Heart right ventricle (tissue), 16 donors: Measurements from ENCODE around the gene SH3TC1. TPM values are rescaled to one million over a fixed set of nuclear protein-coding genes. Genes with fewer than 3 reads are reported as not detected.

ENCODE experiments used
- ATAC-seq, 8 donors: fragments of 200-7000 bp; cut with Tn5 transposase; one replicate each; pipeline ENCODE4 v1.9.1; 2020; ENCODE audit warnings: mild to moderate bottlenecking in 8 of 8, moderate library complexity in 8 of 8, moderate number of reproducible peaks in 1 of 8
- DNase-seq, 2 donors: peaks; one replicate each; pipeline ENCODE4 v3.0.0-alpha.2; 2020
- H3K27ac ChIP-seq, 10 donors: fragments of 200-600 bp; sonication (generic) in 2 of 10; one replicate each; pipeline versions ENCODE4 v1.5.0 to v1.8.0; 2020 to 2022; ENCODE audit warnings: mild to moderate bottlenecking in 3 of 10
- H3K27me3 ChIP-seq, 7 donors: fragments of 200-600 bp; one replicate each; pipeline ENCODE4 v1.8.0; 2021 to 2022; ENCODE audit warnings: mild to moderate bottlenecking in 2 of 7
- H3K36me3 ChIP-seq, 9 donors: fragments of 200-600 bp; sonication (generic) in 1 of 9; one replicate each; pipeline versions ENCODE4 v1.5.0 to v1.8.0; 2020 to 2022; ENCODE audit warnings: mild to moderate bottlenecking in 2 of 9
- H3K4me1 ChIP-seq, 9 donors: fragments of 200-600 bp; sonication (generic) in 1 of 9; one replicate each; pipeline versions ENCODE4 v1.5.0 to v1.8.0; 2020 to 2022; ENCODE audit warnings: mild to moderate bottlenecking in 4 of 9
- H3K4me3 ChIP-seq, 10 donors: fragments of 200-600 bp; sonication (generic) in 2 of 10; one replicate each; pipeline versions ENCODE4 v1.5.0 to v1.8.0; 2020 to 2022; ENCODE audit warnings: mild to moderate bottlenecking in 7 of 10, moderate library complexity in 2 of 10
- H3K9me3 ChIP-seq, 11 donors: fragments of 200-600 bp in 10 of 11; sonication (generic) in 2 of 11; one replicate each; pipeline versions ENCODE4 v1.5.0 to v1.8.0; 2013 to 2022; ENCODE audit warnings: mild to moderate bottlenecking in 2 of 11, control low read depth in 1 of 11, moderate library complexity in 1 of 11
- WGBS, 2 donors: extraction: QIAGEN DNeasy Blood & Tissue Kit; methylation state at CpG; one replicate each; pipeline ENCODE4 v1.1.7; 2013; ENCODE audit warnings: inconsistent platforms in 1 of 2; 5-methylcytosine and 5-hydroxymethylcytosine counted together
- intact Hi-C, 10 donors: fragments of 100-400 bp; cut with DNase I; formaldehyde crosslinking; loops; one replicate each; pipeline versions ENCODE4 v1.11.1 to v1.14.2; 2022
- polyA plus RNA-seq, 2 donors: library from polyadenylated mRNA; stranded (reverse); fragments of 200-250 nt; gene quantifications; one replicate each; pipeline ENCODE4 v1.2.3, GENCODE V29; 2013
- total RNA-seq, 10 donors: library from RNA; stranded (reverse); fragmentation: NEBNext Ultra II Directional in 3 of 10; extraction: Animal tissue kit (Norgen Biotek cat#: 25700) in 3 of 10; gene quantifications; one replicate each; pipeline versions ENCODE4 v1.2.1 to v1.2.4, GENCODE V29; 2021 to 2023
- TF ChIP-seq, protein P1 (sequence below), 9 donors: fragments of 200-600 bp; sonication (generic) in 2 of 9; IDR thresholded peaks; one replicate each; pipeline versions ENCODE4 v1.5.0 to v1.8.0; 2021 to 2022; ENCODE audit warnings: antibody characterized with exemption in 9 of 9, mild to moderate bottlenecking in 5 of 9, moderate library complexity in 1 of 9
- donor health status: Arrhythmogenic right ventricular cardiomyopathy.
- donor health status: ischemic (EF 13 %, LVEDD 7.1; RV severe dilation, severe dysfunction).
- donor health status: healthy with polysubstance abuse.
- donor health status: DM: no; HTN: yes; CAD: no.
- donor health status: DM: no; HTN: no; CAD: no.
- donor health status: ischemic (EF 25% LVEDD 6.9; RV normal size, moderate dysfunction).
- donor health status: ischemic (EF 25% LVEDD 5.7; RV mildly dilated, moderate dysfunction).
- donor health status: healthy.
- donor health status: DM: yes; HTN: yes; CAD: no.
- donor health status: Ischemic cardiomyopathy.
- donor health status: ischemic (EF 35%, LVEDD 5.7; RV mildly dilated, moderate dysfunction).
- donor health status: nonischemic (EF 11% LVEDD 7.7; RV severe dilation, severe dysfunction).
- donor health status: DM: yes; HTN: yes; CAD: no.
- donor health status: PGD.
- donor health status: ischemic (EF 29% LVEDD 5.4; RV normal size, mild dysfunction).
- donor health status: nonischemic (EF 23%, LVEDD 6.1; RV moderate dilation, normal function).

SH3TC1 gene
- total and polyA plus RNA-seq, 12 donors, result 7.4 to 22.8 (median 11.2) TPM

DNA sequence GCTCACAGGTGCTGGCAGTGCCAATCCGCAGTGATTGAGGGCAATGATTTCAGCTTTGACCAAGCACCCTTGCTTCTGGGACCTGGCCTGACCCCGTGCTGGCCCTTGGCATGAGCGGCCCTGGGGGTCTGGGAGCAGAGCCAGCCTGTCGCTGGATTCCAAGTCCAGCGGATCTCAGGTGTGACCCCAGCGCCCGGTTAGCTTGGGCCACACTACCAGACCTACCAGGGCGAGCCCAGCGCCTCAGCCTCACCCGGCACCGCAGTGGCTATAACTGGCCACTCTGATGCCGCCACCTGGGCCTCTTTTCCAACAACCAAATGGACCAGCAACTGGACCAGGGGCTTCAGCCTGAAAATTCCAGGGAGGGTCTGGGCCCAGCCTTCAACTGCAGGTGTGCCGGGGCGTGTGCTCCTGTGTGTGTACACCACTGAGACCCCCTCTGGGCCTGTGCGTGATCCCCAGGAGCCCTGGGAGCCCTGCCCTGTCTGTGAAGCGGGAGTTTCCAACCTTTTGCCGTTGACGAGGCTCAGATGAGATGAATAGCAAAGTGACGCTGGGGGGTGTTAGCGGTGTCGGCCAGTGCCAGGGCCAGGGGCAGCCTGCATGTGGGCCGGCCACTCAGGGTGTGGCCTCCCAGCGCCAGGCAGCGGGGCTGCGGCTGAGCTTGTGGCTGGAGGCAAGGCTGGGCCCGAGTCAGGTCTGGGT is 658 bp downstream of the SH3TC1 start:
- Histone ChIP-seq H3K27ac (peak overlapping the region; percentile 43 to 95 (median 82)), H3K4me3 (peak overlapping the region; percentile 37 to 67 (median 52)), H3K27me3 (no peaks in the 10 kb centered on the region), H3K36me3 (peaks cover 0 to under 1% (median 0%) of the 10 kb centered on the region in 9 donors), H3K9me3 (no peaks in the 10 kb centered on the region), H3K4me1 (peaks cover 25 to 78% (median 69%) of the 10 kb centered on the region in 9 donors)
- ATAC-seq (peak in 4 of 8 donors; percentile 7 to 20 (median 12)), DNase-seq (no peak)
- WGBS, 2 donors, result 57 to 65% methylated on average over 26 of the region's 26 CpGs
- intact Hi-C loops, result loop anchor here in 1 of 10 donors (10.0 kb wide), 1 partner anchor 385 kb away; no protein-coding TSS in a partner anchor
- TF ChIP-seq, protein P1, sequence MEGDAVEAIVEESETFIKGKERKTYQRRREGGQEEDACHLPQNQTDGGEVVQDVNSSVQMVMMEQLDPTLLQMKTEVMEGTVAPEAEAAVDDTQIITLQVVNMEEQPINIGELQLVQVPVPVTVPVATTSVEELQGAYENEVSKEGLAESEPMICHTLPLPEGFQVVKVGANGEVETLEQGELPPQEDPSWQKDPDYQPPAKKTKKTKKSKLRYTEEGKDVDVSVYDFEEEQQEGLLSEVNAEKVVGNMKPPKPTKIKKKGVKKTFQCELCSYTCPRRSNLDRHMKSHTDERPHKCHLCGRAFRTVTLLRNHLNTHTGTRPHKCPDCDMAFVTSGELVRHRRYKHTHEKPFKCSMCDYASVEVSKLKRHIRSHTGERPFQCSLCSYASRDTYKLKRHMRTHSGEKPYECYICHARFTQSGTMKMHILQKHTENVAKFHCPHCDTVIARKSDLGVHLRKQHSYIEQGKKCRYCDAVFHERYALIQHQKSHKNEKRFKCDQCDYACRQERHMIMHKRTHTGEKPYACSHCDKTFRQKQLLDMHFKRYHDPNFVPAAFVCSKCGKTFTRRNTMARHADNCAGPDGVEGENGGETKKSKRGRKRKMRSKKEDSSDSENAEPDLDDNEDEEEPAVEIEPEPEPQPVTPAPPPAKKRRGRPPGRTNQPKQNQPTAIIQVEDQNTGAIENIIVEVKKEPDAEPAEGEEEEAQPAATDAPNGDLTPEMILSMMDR (IDR thresholded peaks at IDR 0.05), result no peak

DNA sequence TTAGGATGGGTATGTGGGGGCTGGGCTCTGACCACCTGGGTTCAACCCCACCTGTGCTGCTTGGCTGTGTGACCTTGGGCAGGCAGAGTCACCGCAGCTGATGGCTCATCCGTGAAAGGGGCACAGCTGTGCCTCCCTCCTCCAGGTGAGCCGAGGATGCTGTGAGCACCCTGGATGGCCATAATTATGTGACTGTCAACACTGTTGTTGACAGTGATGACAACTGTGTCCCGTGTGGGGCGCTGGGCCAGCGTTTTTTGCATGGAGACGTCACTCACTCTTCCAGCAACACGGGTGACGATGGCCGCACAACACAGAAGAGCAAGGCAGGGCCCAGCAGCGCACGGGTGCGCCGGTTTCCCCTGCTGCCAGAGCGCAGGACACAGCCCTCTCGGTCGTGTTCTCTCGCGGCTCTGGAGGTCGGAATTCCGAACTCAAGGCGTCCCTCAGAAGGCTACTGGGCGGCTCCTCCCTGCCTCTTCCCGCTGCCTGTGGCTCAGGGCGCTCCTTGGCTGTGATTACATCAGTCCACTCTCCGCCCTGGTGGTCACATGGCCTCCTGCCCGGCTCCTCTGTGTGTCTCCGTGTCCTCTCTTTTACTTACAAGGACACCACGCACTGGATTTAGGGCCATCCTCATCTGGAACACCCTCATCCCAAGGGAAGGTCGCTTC is 1.3 kb downstream of the SH3TC1 start:
- intact Hi-C loops, result no loop called here
- 35 to 49% methylated on average over 30 of the region's 30 CpGs for WGBS, 2 donors

DNA sequence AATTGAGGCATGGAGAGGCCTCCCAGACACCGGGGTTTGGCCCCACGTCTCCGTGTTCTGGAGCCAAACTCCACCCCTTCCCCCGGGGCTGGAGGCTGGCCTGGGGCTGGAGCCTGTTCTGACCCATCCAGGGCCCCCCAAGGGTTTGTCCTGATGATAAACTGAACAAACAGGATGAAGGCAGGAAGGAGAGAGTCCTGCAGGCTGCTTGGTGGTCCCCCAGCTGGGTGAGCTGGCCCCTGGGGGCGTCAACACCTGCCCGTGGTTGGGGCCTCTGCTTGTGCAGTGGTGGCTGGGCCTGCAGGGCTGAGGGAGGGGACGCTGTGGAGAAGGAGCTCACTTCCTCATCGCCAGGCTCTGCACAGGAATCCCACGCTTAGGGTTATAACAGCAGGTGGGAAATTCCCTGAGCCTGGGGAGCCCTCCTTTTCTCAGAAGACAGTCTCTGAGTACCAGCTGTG is 2.3 kb downstream of the SH3TC1 start:
- H3K4me1 ChIP-seq, result peaks cover 22 to 84% (median 54%) of the 10 kb centered on the region in 9 donors
- H3K4me3 ChIP-seq, result peak overlapping the region; percentile 21 to 67 (median 52)
- DNase-seq (no peak), ATAC-seq (no peak)
- H3K9me3 ChIP-seq, result no peaks in the 10 kb centered on the region
- no peaks in the 10 kb centered on the region for H3K27me3 ChIP-seq
- TF ChIP-seq, protein P1 (IDR thresholded peaks at IDR 0.05), result no peak
- 52 to 61% methylated on average over 9 of the region's 9 CpGs for WGBS, 2 donors
- H3K36me3 ChIP-seq, result peaks cover 0 to 11% (median 0%) of the 10 kb centered on the region in 9 donors
- peak overlapping the region in 8 of 10 donors; percentile 48 to 95 (median 84) for H3K27ac ChIP-seq
- intact Hi-C loops, result no loop called here

More for the DNA sequence above, 1.3 kb downstream of the SH3TC1 start:
- TF ChIP-seq, protein P1 (IDR thresholded peaks at IDR 0.05), result no peak
- Histone ChIP-seq H3K36me3 (peaks cover 0 to 3% (median 0%) of the 10 kb centered on the region in 9 donors), H3K27ac (peak overlapping the region; percentile 43 to 95 (median 82)), H3K27me3 (no peaks in the 10 kb centered on the region), H3K4me3 (peak overlapping the region; percentile 37 to 67 (median 52)), H3K9me3 (no peaks in the 10 kb centered on the region), H3K4me1 (peaks cover 25 to 83% (median 63%) of the 10 kb centered on the region in 9 donors)
- DNase-seq (peak; percentile 74 to 78), ATAC-seq (peak; percentile 49 to 79 (median 60))
